Left cardiac atrium (tissue), 4 donors: Measurements from ENCODE around the gene MYO15B. TPM values are rescaled to one million over a fixed set of nuclear protein-coding genes. Genes with fewer than 3 reads are reported as not detected.
"Not testable (repeated sequence)": the region's sequence is repeated elsewhere in the genome, so short reads cannot be mapped to it uniquely, and the experiment has no call there.

ENCODE experiments used
- ATAC-seq, 2 donors: fragments of 200-7000 bp; cut with Tn5 transposase; one replicate each; pipeline ENCODE4 v1.9.1; 2020; ENCODE audit warnings: mild to moderate bottlenecking in 2 of 2, moderate library complexity in 2 of 2
- DNase-seq: peaks from one replicate; pipeline ENCODE4 v3.0.0-alpha.2; 2020
- intact Hi-C, 2 donors: fragments of 100-400 bp; cut with DNase I; formaldehyde crosslinking; loops; one replicate each; pipeline versions ENCODE4 v1.14.1 to v1.15.1; 2022 to 2023
- total RNA-seq, 2 donors: library from RNA; stranded (reverse); fragmentation: NEBNext Ultra II Directional; extraction: Animal tissue kit (Norgen Biotek cat#: 25700); gene quantifications; one replicate each; pipeline ENCODE4 v1.2.1, GENCODE V29; 2021
- donor health status: DM: no; HTN: yes; CAD: no.
- donor health status: DM: no; HTN: yes; CAD: no; lungs with severe emphysema.
- donor health status: DM: yes; HTN: yes; CAD: no.
- donor health status: Dilated cardiomyopathy.

MYO15B gene
- total RNA-seq, 2 donors from 2014 or later = 61.5 to 88.4 TPM

DNA sequence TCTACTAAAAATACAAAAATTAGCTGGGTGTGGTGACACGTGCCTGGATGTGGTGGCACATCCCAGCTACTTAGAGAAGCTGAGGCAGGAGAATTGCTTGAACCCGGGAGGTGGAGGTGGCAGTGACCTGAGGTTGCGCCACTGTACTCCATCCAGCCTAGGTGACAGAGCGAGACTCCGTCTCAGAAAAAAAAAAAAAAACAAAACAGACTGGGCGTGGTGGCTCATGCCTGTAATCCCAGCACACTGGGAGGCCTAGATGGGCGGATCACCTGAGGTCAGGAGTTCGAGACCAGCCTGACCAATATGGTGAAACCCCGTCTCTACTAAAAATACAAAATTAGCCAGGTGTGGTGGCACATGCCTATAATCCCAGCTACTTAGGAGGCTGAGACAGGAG, 5.8 kb downstream of the MYO15B start:
- DNase-seq, ATAC-seq, intact Hi-C loops: not testable (repeated sequence)

DNA sequence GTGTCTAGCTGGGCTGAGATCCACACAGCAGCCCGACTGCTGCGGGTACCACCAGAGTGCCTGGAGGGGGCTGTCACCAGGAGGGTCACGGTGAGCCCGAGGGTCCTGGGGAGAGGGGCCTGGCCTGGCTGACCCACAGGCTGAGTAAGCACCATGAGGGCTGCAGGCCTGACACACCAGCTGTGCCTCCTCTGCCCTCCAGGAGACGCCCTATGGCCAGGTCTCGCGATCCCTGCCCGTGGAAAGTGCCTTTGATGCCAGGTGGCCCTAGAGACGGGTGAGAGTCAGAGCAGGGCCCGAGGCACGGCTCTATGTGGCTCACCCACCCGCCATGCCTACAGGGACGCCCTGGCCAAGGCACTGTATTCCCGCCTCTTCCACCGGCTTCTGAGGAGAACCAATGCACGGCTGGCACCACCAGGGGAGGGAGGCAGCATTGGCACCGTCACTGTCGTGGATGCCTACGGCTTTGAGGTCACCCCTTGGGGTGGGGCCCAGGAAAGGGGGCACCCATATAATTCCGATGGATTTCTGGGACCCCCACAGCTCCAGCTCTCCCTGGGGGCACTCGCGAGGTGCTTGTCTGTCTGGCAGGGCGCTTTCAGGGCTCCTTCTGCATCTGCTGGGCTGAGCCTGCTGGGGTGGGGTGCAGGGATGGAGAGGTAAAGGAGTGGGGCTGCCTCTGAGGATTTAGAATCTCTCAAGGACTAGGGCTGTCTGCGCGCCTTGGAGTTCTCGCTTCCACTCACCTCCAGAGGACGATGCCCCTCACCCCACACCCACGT, 7.1 kb downstream of the MYO15B start:
- DNase-seq (no peak), ATAC-seq (no peak)
- intact Hi-C loops = no loop called here

DNA sequence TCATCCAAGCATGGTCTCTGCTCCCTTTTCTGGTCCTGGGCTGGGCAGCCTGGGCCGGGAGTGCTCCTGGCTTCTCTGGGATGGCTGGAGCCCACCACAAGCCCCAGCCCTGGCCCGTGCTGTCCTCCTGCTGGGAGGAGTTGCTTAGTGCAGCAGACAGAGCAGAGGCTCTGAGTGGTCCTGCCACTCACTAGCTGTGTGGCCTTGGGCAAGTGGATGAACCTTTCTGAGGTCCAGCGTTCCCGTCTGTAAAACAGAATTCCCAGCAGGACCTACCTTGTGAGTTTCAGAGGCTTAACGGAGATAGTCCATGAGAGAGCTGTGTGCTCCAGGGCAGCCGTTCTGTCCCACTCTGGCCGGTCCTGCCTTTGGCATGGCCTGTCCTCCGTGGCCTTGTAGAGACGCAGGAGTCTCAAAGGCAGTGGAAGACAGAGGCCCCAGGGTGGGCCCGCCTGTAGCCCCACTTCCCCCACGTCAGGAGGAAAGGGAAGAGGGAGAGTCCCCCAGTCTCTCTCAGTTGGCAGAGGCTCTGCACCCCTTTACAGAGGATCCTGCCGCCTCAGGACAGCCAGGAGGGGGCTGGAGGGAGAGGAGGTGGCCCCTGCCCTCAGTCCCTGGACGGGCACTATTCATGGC, 7.8 kb downstream of the MYO15B start:
- DNase-seq (no peak), ATAC-seq (no peak)
- intact Hi-C loops = no loop called here

DNA sequence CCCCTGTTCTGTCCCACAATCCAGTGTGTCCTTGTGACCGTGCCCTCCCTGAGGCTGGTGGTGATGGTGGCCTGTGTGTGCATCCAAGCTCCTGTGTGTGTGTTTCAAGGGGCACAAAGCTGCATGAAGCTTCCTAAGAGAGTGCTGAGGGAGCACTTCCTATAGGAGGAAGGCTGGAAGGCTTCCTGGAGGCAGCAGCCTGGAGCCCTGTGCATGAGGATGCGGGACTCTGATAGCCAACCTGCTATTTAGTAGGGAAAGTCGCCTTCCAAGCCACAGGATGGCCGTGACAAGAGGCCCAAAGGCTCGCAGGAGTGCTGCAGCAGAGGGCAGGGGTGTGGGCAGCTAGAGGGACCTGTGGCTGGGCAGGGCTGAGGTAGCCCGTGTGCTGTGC, 8.3 kb downstream of the MYO15B start:
- ATAC-seq (no peak), DNase-seq (no peak)
- intact Hi-C loops = no loop called here

DNA sequence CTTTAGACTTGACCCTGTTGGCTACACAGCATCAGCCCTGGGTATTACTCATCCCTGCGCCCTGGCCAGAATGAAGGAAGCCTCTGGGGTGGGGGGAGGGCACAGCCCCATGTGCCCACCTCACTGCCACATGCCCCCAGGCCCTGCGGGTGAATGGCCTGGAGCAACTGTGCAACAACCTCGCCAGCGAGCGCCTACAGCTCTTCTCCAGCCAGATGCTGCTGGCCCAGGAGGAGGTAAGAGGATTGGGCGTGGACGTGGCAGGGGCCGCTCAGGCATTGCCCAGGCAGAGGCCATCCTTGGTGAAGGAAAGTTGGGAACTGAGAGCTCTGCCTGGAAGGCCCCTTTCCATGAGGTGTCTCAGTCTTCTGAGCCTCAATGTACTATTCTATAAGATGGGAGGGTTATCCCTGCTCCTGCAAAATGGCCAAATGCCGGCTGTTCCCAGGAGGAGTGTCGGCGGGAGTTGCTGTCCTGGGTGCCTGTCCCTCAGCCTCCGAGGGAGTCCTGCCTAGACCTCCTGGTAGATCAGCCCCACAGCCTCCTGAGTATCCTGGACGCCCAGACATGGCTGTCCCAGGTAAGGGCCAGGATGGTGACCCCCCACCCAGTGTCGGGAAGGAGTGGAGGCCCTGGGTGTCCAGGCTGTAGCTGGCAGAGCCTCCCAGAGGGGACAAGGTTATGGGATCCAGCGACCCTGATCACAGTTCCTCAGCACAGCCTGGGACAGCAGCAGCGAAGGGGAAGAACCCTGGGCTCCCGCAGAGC, 8.9 kb downstream of the MYO15B start:
- intact Hi-C loops = no loop called here
- ATAC-seq = peak in 1 of 2 donors; percentile 4
- no peak for DNase-seq

DNA sequence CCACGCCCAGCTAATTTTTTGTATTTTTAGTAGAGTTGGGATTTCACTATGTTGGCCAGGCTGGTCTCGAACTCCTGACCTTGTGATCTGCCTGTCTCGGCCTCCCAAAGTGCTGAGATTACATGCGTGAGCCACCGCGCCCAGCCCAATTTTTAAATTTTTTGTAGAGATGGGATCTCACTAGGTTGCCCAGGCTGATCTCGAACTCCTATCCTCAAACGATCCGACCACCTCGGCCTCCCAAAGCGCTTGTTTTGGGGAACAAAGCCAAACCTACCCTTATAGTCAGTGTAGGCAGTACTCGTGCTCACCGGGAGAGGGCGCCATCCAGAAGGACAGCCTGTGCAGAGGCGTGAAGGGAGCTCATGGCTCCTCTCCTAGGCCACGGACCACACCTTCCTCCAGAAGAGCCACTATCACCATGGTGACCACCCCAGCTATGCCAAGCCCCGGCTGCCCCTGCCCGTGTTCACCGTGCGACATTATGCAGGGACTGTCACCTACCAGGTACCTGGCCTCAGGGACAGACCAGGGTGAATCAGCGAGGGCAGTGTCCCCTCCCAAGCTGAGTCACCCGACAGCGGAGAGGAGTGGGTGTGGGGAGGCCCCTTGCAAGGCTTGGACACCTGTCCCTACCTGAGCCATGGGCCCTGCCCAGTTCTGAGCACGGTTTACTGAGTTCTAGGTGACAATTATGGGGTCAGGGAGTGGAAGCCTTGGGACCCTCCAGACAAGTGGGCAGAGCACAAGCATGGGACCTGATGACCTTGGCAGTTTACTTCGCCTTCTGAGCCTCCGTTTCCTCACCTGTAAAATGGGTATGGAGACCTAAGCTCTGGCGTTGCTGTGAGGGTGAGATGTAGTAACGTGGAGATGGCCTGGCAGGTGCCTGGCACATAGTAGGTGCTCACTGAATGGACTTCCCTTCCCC, 13.7 kb downstream of the MYO15B start:
- DNase-seq (no peak), ATAC-seq (peak in 1 of 2 donors; percentile 36)
- intact Hi-C loops = no loop called here

DNA sequence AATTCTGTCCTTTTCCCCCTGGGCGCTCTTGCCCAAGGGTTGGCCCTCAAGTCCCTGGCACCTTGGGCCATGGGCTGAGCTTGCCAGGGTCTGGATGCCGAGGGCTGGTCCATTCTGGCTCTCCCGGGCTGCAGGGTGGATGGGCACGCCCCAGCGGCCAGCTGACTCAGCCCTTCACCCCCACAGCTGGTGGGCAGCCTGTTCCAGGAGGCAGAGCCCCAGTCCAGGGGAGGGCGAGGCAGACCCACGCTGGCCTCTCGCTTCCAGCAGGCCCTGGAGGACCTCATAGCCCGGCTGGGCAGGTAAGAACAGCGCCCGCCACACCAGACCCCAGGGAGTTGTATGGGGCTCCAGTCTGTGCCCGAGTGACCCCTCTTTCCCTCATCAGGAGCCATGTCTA, 15.0 kb downstream of the MYO15B start:
- DNase-seq (no peak), ATAC-seq (peak in 1 of 2 donors; percentile 13)
- intact Hi-C loops = no loop called here

DNA sequence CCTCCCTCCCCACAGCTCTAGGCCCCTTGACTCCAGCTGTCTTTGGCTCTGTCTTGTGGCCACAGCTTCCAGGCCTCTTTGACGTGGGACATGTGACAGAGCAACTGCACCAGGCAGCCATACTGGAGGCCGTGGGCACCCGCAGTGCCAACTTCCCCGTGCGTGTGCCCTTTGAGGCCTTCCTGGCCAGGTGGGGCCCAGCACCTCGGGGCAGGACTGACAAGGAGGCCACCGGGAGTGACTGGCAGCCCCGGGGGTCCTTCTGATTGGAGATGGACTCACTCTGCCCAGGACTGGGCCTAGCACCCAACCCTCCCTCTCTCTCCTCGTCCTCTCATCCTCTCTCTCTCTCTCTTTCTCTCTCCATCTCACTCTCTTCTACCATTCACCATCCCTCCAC, 15.5 kb downstream of the MYO15B start:
- DNase-seq (no peak), ATAC-seq (peak in 1 of 2 donors; percentile 5)
- intact Hi-C loops = no loop called here

DNA sequence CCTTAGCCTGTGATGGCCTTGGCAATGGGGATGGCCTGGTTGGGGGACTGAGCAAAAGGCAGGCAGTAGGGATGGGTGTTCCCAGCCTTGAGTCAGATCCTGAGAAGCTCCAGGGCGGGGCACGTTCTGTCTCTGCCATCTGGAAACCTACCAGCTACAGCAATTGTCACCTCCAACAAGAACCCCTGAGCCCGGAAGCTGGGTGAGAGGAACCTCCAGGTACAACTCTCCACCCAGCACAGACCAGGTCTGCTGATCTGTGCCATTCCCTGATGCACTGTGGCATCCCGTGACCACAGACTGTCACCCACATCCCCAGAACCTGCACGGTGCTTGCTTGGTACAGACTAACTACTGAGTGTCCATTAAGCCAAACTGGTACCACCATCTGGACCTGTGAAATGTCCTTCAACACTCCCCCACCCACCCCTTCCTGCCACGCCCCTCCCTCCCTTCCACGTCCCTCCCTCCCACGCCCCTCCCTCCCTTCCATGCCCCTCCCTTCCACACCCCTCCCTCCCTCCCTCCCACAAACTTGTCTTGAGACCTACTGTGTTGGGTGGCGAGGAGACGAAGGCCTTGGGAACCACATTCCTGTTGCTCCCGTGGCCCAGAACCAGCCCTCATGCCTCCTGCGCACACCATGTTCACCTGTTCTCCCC, 16.6 kb downstream of the MYO15B start:
- ATAC-seq = peak in 1 of 2 donors; percentile 34

DNA sequence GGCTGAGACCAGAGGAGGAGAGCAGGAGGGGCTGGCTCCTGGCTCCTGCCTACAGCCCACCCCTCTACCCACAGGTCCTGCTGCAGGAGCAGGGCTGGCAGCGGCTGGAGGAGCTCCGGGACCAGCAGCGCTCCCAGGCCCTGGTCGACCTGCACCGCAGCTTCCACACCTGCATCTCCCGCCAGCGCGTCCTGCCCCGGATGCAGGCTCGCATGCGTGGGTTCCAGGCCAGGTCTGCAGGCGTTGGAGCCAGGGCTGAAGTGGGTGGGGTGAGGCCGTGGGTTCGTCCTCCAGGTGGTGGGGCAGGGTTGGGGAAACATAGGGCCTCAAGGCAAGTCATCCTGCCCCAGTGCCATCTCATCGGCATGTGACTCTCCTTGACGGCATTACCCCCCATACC, 18.2 kb downstream of the MYO15B start:
- intact Hi-C loops = no loop called here
- ATAC-seq = no peak
- no peak for DNase-seq

More for the DNA sequence above, 16.6 kb downstream of the MYO15B start:
- intact Hi-C loops = no loop called here
- no peak for DNase-seq

DNA sequence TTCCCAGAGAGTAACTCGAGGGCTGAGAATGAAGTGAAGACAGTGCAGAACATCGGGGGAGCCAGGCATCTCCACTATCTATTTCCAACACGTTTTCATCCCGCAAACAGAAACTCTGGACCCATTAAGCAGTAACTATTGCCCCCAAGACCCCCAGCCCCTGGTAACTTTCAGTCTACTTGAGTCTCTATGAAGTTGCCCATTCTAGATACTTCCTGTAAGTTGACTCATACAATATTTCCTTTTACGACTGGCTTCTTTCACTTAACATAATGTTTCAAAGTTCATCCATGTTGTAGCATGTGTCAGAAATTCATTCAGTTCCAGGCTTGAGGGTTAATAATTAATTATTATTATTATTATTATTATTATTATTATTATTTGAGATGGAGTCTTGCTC, 19.5 kb downstream of the MYO15B start:
- ATAC-seq = no peak
- no peak for DNase-seq
- intact Hi-C loops = no loop called here

DNA sequence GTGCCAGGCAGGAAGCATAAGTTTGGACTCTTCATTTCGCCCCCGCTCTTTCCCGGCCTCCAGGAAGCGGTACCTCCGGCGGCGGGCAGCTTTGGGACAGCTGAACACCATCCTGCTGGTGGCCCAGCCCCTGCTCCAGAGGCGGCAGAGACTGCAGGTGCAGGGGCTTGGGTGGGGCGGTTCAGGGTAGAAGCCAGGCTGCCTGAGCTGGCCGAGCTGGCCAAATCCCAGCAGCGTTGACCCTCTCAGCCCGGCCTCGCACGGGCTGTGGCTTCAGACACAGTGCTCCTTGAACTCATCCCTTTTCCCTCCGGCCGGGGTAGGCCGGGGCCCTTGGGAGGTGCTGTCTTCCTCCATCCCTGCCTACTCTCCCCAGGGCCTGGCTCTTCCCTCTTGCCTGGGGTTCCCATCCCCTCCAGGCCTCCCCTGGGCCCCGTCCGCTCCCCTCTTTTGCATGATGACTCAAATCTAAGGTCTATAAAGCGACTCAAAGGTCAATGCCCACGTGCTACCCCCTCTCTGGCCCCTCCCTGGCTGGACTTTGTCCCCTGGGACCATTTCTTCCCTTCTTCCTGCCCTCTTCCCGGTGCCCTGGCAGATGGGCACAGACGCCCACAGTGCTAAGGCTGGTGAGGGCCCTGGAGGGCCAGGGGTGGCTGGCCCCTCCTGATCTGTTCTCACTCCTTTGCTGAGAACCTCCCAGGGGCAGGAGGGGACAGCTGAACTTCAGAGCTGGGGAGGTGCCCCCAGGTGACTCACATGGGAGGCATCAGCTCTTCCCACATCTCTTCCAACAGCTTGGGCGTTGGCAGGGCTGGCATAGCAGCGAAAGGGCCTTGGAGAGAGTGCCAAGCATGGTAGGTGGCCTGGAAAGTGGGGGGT, 22.7 kb downstream of the MYO15B start:
- no peak for ATAC-seq

DNA sequence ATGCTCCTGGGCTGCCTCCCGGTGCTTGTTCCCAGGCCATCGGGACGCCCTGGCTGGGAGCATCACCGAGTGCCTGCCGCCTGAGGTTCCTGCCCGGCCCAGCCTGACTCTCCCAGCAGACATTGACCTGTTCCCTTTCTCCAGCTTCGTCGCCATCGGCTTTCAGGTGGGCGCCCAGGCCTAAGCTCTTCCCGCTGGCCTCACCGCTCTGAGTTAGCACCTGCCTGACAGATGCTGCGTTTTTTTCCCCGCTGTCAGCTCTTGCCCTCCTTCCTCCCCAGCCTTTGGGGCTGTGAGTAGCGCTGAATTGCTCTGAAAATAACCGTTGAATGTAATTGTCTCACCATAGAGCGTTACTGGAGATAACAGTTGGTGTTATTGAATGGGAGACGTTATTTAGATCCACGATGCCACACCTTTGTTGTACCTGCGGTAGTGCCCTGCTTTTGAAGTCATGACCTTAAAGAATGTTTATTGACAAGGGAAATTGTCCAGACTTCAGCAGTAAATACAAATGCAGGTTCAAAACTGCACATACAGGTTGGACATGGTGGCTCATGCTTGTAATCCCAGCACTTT, 24.3 kb downstream of the MYO15B start:
- no peak for ATAC-seq
- intact Hi-C loops = no loop called here
- DNase-seq = no peak

More for the DNA sequence above, 22.7 kb downstream of the MYO15B start:
- DNase-seq = no peak
- intact Hi-C loops = no loop called here

DNA sequence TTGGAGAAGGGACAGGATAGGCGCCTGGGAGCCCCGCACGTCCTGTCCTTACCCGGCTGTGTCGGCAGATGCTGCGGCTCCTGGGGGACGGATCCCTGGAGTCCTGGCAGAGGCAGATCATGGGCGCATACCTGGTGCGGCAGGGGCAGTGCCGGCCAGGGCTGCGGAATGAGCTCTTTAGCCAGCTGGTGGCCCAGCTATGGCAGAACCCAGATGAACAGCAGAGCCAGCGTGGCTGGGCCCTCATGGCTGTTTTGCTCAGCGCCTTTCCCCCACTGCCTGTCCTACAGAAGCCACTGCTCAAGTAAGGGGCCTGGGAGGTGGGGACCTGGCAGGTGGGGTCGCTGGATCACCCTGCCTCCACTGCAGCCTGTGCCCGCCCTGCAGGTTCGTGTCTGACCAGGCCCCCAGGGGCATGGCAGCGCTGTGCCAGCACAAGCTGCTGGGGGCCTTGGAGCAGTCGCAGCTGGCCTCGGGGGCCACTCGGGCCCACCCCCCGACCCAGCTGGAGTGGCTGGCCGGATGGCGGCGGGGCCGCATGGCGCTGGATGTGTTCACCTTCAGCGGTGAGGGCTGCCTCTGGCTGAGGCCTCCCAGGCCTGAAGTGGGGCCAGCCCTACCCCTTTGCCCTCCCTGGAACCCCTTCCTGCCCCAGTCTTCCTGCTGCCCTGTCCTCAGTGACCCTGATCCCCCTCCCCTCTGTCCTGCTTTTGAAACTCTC, 25.5 kb downstream of the MYO15B start:
- DNase-seq (no peak), ATAC-seq (no peak)
- intact Hi-C loops = no loop called here

DNA sequence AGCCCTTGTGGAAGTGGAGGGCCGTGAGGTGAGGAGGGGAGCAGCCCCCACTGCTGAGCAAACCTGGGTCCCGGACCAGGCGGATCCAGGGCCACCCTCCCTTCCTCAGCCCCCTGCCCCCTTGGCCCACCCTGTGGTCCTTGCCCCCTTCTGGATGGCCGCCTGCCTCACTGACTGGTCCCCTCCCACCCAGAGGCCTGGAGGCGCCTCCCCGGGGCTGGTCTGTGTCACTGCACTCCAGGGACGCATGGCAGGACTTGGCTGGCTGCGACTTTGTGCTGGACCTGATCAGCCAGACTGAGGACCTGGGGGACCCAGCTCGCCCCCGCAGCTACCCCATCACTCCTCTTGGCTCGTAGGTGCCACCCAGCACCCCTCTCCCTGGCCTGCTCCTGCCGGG, 26.4 kb downstream of the MYO15B start:
- intact Hi-C loops = no loop called here
- no peak for DNase-seq
- ATAC-seq = no peak

DNA sequence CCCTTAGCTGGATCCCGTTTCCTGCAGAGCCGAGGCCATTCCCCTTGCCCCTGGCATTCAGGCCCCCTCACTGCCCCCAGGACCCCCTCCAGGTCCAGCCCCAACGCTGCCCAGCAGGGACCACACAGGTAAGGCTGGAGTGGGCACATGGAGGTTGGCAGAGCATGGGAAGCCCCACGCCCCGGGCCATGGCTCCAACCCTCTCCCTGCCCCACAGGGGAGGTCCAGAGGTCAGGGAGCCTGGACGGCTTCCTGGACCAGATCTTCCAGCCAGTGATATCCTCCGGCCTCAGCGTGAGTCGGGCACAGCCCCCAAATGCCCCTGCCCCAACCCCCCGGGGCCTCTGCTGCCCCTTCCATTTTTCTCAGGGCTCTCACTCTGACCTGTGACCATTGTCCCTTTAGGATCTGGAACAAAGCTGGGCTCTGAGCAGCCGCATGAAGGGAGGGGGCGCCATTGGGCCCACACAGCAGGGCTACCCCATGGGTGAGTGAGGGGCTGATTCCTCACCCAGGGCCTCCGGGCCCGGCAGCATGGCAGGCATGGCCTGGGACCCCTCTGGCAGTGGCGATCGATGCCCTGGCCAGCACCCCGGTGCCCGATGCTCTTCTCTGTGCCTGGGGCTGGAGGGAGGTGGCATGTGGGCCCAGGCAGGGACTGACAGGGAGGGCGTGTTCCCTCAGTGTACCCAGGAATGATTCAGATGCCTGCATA, 27.1 kb downstream of the MYO15B start:
- DNase-seq = no peak
- no peak for ATAC-seq
- intact Hi-C loops = no loop called here
